ENCODE data around the gene CDH23.

GRCh38 chr10:71462062-71462935 lies 65.6 kb downstream of the CDH23 start:
- TF ChIP-seq CTCF (IDR thresholded peaks at IDR 0.05) = no peak
- TF ChIP-seq EZH2 (IDR thresholded peaks at IDR 0.05; ENCODE audit: borderline replicate concordance, insufficient read depth, low read depth, low read length, poor library complexity, severe bottlenecking) = no peak
